HEK293 (cell line): Measurements from ENCODE around the gene ZNF101.
"Not testable (repeated sequence)": the region's sequence is repeated elsewhere in the genome, so short reads cannot be mapped to it uniquely, and the experiment has no call there.

Experiments used
- CTCF ChIA-PET: fragments of 350-600 bp; formaldehyde crosslinking; extraction: SDS; loops from one replicate; lab custom pipeline; 2021; ENCODE audit warnings: antibody characterized with exemption; lab: Yijun Ruan, JAX
- POLR2A ChIA-PET: fragments of 300-600 bp; formaldehyde crosslinking; extraction: SDS; loops from one replicate; lab custom pipeline; 2020; ENCODE audit warnings: antibody characterized with exemption, inconsistent platforms; lab: Yijun Ruan, JAX
- H3K27ac ChIP-seq: fragments of 200-500 bp; sonication (Bioruptor generic); 2 replicates; pipeline ENCODE4 v1.5.1; 2014; ENCODE audit warnings: low read depth, low read length, control low read depth, inconsistent platforms; ENCODE audit errors: extremely low read depth
- H3K36me3 ChIP-seq, 2 experiments: fragments of 200-500 bp in 1 of 2; sonication (Bioruptor generic) in 1 of 2; 1 replicate in 1 of 2; 2 replicates in 1 of 2; pipeline ENCODE4 v1.5.1; 2014 to 2017; ENCODE audit warnings: inconsistent platforms in 2 of 2, low read length in 2 of 2; ENCODE audit not compliant: control insufficient read depth in 2 of 2, insufficient read depth in 1 of 2
- H3K4me1 ChIP-seq: fragments of 200-500 bp; sonication (Bioruptor generic); 2 replicates; pipeline ENCODE4 v1.5.1; 2014; ENCODE audit warnings: mild to moderate bottlenecking, low read length, inconsistent platforms; ENCODE audit not compliant: control insufficient read depth, insufficient read depth
- H3K4me3 ChIP-seq: 2 replicates; pipeline ENCODE4 v1.5.1; 2011; ENCODE audit warnings: low read depth, mild to moderate bottlenecking, control low read depth, low read length, moderate library complexity
- H3K9me3 ChIP-seq: fragments of 200-500 bp; sonication (Bioruptor generic); 2 replicates; pipeline ENCODE4 v1.5.1; 2014; ENCODE audit warnings: low read depth, low read length, inconsistent platforms; ENCODE audit not compliant: control insufficient read depth, insufficient read depth
- ZBTB8A ChIP-seq: fragments of 450-650 bp; formaldehyde crosslinking; IDR thresholded peaks from 2 replicates; pipeline ENCODE4 v1.5.1; 2016; ENCODE audit warnings: missing biosample characterization, missing genetic modification characterization
- ZEB2 ChIP-seq: fragments of 450-650 bp; formaldehyde crosslinking; IDR thresholded peaks from 2 replicates; pipeline ENCODE4 v1.5.1; 2016; ENCODE audit warnings: missing biosample characterization, missing genetic modification characterization
- ZFP3 ChIP-seq: fragments of 450-650 bp; formaldehyde crosslinking; IDR thresholded peaks from 2 replicates; pipeline ENCODE4 v1.5.1; 2016; ENCODE audit warnings: low read depth, missing biosample characterization, missing genetic modification characterization
- ZNF174 ChIP-seq: fragments of 450-650 bp; formaldehyde crosslinking; IDR thresholded peaks from 2 replicates; pipeline ENCODE4 v1.5.0; 2017; ENCODE audit warnings: missing biosample characterization, mild to moderate bottlenecking, missing genetic modification characterization
- ZNF404 ChIP-seq: fragments of 450-650 bp; formaldehyde crosslinking; IDR thresholded peaks from 2 replicates; pipeline ENCODE4 v1.5.1; 2017; ENCODE audit warnings: missing biosample characterization, missing genetic modification characterization
- ZNF433 ChIP-seq: fragments of 450-650 bp; formaldehyde crosslinking; IDR thresholded peaks from 2 replicates; pipeline ENCODE4 v1.5.1; 2016; ENCODE audit warnings: missing biosample characterization, missing genetic modification characterization, low read depth
- ZNF560 ChIP-seq: fragments of 450-650 bp; formaldehyde crosslinking; IDR thresholded peaks from 2 replicates; pipeline ENCODE4 v1.5.1; 2017; ENCODE audit warnings: missing biosample characterization, missing genetic modification characterization, borderline replicate concordance
- TF ChIP-seq, protein P1 (sequence below): fragments of 450-650 bp; formaldehyde crosslinking; conservative IDR thresholded peaks from 2 replicates; pipeline ENCODE4 v1.5.1; 2016; ENCODE audit warnings: low read depth, missing biosample characterization, missing genetic modification characterization
- TF ChIP-seq, protein P2 (sequence below): fragments of 450-650 bp; formaldehyde crosslinking; IDR thresholded peaks from 2 replicates; pipeline ENCODE4 v1.5.1; 2016; ENCODE audit warnings: missing biosample characterization, missing genetic modification characterization, borderline replicate concordance
- TF ChIP-seq, protein P3 (sequence below): fragments of 450-650 bp; formaldehyde crosslinking; IDR thresholded peaks from 2 replicates; pipeline ENCODE4 v1.5.1; 2016; ENCODE audit warnings: missing biosample characterization, missing genetic modification characterization
- TF ChIP-seq, protein P4 (sequence below): fragments of 450-650 bp; formaldehyde crosslinking; IDR thresholded peaks from 2 replicates; pipeline ENCODE4 v1.5.1; 2016; ENCODE audit warnings: missing biosample characterization, missing genetic modification characterization
- TF ChIP-seq, protein P5 (sequence below): fragments of 450-650 bp; IDR thresholded peaks from 2 replicates; pipeline ENCODE4 v1.5.1; 2018; ENCODE audit warnings: missing biosample characterization, mild to moderate bottlenecking, missing genetic modification characterization

Gene ZNF101

DNA sequence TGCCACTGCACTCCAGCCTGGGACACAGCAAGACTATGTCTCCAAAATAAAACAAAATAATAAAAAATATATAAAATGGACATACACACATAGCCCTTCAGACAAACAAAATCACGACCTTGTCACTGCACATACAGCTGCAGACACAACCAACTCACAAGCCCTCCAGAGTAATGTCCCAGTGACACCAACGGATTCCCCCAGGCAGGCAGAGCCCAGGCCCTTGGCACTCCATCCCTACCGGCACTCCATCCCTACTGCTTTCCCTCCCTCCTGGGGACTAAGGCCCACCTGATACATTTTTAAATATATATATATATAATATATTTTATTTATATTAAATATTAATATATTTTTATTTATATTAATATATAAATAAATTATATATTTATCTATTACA lies 18.5 kb downstream of the ZNF101 start (continued):
- TF ChIP-seq, protein P1, sequence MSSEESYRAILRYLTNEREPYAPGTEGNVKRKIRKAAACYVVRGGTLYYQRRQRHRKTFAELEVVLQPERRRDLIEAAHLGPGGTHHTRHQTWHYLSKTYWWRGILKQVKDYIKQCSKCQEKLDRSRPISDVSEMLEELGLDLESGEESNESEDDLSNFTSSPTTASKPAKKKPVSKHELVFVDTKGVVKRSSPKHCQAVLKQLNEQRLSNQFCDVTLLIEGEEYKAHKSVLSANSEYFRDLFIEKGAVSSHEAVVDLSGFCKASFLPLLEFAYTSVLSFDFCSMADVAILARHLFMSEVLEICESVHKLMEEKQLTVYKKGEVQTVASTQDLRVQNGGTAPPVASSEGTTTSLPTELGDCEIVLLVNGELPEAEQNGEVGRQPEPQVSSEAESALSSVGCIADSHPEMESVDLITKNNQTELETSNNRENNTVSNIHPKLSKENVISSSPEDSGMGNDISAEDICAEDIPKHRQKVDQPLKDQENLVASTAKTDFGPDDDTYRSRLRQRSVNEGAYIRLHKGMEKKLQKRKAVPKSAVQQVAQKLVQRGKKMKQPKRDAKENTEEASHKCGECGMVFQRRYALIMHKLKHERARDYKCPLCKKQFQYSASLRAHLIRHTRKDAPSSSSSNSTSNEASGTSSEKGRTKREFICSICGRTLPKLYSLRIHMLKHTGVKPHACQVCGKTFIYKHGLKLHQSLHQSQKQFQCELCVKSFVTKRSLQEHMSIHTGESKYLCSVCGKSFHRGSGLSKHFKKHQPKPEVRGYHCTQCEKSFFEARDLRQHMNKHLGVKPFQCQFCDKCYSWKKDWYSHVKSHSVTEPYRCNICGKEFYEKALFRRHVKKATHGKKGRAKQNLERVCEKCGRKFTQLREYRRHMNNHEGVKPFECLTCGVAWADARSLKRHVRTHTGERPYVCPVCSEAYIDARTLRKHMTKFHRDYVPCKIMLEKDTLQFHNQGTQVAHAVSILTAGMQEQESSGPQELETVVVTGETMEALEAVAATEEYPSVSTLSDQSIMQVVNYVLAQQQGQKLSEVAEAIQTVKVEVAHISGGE (tag by site-specific recombination) = no peak
- TF ChIP-seq, protein P2, sequence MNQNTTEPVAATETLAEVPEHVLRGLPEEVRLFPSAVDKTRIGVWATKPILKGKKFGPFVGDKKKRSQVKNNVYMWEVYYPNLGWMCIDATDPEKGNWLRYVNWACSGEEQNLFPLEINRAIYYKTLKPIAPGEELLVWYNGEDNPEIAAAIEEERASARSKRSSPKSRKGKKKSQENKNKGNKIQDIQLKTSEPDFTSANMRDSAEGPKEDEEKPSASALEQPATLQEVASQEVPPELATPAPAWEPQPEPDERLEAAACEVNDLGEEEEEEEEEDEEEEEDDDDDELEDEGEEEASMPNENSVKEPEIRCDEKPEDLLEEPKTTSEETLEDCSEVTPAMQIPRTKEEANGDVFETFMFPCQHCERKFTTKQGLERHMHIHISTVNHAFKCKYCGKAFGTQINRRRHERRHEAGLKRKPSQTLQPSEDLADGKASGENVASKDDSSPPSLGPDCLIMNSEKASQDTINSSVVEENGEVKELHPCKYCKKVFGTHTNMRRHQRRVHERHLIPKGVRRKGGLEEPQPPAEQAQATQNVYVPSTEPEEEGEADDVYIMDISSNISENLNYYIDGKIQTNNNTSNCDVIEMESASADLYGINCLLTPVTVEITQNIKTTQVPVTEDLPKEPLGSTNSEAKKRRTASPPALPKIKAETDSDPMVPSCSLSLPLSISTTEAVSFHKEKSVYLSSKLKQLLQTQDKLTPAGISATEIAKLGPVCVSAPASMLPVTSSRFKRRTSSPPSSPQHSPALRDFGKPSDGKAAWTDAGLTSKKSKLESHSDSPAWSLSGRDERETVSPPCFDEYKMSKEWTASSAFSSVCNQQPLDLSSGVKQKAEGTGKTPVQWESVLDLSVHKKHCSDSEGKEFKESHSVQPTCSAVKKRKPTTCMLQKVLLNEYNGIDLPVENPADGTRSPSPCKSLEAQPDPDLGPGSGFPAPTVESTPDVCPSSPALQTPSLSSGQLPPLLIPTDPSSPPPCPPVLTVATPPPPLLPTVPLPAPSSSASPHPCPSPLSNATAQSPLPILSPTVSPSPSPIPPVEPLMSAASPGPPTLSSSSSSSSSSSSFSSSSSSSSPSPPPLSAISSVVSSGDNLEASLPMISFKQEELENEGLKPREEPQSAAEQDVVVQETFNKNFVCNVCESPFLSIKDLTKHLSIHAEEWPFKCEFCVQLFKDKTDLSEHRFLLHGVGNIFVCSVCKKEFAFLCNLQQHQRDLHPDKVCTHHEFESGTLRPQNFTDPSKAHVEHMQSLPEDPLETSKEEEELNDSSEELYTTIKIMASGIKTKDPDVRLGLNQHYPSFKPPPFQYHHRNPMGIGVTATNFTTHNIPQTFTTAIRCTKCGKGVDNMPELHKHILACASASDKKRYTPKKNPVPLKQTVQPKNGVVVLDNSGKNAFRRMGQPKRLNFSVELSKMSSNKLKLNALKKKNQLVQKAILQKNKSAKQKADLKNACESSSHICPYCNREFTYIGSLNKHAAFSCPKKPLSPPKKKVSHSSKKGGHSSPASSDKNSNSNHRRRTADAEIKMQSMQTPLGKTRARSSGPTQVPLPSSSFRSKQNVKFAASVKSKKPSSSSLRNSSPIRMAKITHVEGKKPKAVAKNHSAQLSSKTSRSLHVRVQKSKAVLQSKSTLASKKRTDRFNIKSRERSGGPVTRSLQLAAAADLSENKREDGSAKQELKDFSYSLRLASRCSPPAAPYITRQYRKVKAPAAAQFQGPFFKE (tag by site-specific recombination) = no peak
- TF ChIP-seq ZNF433 = no peak
- no peak for TF ChIP-seq ZNF404 (tag by site-specific recombination)

DNA sequence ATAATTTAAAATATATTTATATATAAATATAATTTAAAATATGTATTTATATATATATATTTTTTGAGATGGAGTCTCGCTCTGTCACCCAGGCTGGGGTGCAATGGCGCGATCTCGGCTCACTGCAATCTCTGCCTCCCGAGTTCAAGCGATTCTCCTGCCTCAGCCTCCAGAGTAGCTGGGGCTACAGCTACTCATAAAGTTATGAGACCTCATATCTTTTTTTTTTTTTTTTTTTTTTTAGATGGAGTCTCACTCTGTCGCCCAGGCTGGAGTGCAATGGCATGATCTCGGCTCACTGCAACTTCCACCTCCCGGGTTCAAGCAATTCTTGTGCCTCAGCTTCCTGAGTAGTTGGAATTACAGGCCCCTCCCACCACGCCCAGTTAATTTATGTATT lies 20.4 kb downstream of the ZNF101 start:
- CTCF ChIA-PET, H3K9me3 ChIP-seq, H3K4me3 ChIP-seq, H3K4me1 ChIP-seq, H3K36me3 ChIP-seq, POLR2A ChIA-PET, H3K27ac ChIP-seq: not testable (repeated sequence)

DNA sequence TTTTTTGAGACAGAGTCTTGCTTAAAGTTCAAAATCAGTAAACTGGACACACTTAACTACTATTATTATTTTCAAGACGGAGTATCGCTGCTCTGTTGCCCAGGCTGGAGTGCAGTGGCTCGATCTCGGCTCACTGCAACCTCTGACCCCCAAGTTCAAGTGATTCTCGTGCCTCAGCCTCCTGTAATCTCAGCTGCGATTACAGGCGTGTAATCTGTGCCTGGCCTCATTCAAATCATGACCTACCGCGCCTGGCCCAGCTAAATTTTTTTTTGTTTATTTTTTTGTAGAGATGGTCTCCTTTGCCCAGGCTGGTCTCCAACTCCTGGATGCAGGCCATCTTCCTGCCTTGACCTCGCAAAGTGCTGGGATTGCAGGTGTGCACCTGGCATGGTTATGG lies 23.0 kb downstream of the ZNF101 start:
- ChIA-PET CTCF (no interaction called here), POLR2A (interaction anchor here (0.6 kb wide), 1 partner anchor 20 kb away, joined by 3 read pairs; no protein-coding TSS in a partner anchor)
- Histone ChIP-seq H3K4me3 (no peak overlapping the region), H3K9me3 (no peaks in the 10 kb centered on the region), H3K27ac (no peak overlapping the region), H3K36me3 (no peaks in the 10 kb centered on the region), H3K4me1 (no peaks in the 10 kb centered on the region)
- TF ChIP-seq, protein P3, sequence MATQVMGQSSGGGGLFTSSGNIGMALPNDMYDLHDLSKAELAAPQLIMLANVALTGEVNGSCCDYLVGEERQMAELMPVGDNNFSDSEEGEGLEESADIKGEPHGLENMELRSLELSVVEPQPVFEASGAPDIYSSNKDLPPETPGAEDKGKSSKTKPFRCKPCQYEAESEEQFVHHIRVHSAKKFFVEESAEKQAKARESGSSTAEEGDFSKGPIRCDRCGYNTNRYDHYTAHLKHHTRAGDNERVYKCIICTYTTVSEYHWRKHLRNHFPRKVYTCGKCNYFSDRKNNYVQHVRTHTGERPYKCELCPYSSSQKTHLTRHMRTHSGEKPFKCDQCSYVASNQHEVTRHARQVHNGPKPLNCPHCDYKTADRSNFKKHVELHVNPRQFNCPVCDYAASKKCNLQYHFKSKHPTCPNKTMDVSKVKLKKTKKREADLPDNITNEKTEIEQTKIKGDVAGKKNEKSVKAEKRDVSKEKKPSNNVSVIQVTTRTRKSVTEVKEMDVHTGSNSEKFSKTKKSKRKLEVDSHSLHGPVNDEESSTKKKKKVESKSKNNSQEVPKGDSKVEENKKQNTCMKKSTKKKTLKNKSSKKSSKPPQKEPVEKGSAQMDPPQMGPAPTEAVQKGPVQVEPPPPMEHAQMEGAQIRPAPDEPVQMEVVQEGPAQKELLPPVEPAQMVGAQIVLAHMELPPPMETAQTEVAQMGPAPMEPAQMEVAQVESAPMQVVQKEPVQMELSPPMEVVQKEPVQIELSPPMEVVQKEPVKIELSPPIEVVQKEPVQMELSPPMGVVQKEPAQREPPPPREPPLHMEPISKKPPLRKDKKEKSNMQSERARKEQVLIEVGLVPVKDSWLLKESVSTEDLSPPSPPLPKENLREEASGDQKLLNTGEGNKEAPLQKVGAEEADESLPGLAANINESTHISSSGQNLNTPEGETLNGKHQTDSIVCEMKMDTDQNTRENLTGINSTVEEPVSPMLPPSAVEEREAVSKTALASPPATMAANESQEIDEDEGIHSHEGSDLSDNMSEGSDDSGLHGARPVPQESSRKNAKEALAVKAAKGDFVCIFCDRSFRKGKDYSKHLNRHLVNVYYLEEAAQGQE (tag by site-specific recombination) = no peak
- TF ChIP-seq ZNF174 = no peak
- TF ChIP-seq, protein P4, sequence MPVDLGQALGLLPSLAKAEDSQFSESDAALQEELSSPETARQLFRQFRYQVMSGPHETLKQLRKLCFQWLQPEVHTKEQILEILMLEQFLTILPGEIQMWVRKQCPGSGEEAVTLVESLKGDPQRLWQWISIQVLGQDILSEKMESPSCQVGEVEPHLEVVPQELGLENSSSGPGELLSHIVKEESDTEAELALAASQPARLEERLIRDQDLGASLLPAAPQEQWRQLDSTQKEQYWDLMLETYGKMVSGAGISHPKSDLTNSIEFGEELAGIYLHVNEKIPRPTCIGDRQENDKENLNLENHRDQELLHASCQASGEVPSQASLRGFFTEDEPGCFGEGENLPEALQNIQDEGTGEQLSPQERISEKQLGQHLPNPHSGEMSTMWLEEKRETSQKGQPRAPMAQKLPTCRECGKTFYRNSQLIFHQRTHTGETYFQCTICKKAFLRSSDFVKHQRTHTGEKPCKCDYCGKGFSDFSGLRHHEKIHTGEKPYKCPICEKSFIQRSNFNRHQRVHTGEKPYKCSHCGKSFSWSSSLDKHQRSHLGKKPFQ (tag by site-specific recombination) = no peak
- TF ChIP-seq ZFP3 (tag by site-specific recombination) = no peak
- no peak for TF ChIP-seq ZEB2
- TF ChIP-seq ZNF560 (tag by site-specific recombination) = no peak
- TF ChIP-seq, protein P5, sequence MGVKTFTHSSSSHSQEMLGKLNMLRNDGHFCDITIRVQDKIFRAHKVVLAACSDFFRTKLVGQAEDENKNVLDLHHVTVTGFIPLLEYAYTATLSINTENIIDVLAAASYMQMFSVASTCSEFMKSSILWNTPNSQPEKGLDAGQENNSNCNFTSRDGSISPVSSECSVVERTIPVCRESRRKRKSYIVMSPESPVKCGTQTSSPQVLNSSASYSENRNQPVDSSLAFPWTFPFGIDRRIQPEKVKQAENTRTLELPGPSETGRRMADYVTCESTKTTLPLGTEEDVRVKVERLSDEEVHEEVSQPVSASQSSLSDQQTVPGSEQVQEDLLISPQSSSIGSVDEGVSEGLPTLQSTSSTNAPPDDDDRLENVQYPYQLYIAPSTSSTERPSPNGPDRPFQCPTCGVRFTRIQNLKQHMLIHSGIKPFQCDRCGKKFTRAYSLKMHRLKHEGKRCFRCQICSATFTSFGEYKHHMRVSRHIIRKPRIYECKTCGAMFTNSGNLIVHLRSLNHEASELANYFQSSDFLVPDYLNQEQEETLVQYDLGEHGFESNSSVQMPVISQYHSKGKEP (tag by site-specific recombination) = no peak
- no peak for TF ChIP-seq ZBTB8A (tag by site-specific recombination)
